ENCODE results near the gene ATP6V1B1.

Gene ATP6V1B1

DNA sequence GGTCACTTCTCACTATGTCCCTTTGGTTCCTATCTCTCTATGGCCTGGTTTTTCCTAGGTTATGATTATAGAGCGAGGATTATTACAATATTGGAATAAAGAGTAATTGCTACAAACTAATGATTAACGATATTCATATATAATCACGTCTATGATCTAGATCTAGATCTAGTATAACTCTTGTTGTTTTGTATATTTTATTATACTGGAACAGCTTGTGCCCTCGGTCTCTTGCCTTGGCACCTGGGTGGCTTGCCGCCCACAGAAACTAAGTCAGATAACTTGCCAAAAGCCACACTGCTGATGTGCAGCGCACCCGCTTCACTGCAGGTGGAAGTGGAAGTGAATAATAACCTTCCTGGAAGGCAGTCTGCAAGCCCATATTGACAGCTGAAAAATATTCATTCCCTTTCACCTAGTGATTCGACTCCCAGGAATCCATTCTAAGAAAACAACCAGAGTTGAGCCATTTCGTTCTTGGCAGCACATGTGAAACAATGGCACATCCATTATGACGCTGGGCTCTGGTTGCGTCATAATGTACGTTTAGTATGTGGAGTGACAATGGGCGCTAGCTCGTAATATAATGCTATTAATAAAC lies 42.0 kb downstream of the ATP6V1B1 start:
- H4K20me1 ChIP-seq (ENCODE audit: insufficient read depth, low read length, poor library complexity, severe bottlenecking), result no peaks in the 10 kb centered on the region
- H3K9me2 ChIP-seq (replicated peaks; ENCODE audit: low read depth, low read length), result no peaks in the 10 kb centered on the region
- H3F3A ChIP-seq (ENCODE audit: low read depth), result no peaks in the 10 kb centered on the region
- H3K4me3 ChIP-seq (ENCODE audit: low read length, poor library complexity, severe bottlenecking), result peak overlapping the region; percentile 84
- H3K79me2 ChIP-seq (ENCODE audit: insufficient read depth, low read length), result no peaks in the 10 kb centered on the region
- no peaks in the 10 kb centered on the region for H3K36me3 ChIP-seq (ENCODE audit: insufficient read depth, low read length)
- peaks cover 4% of the 10 kb centered on the region for H3K4me1 ChIP-seq (ENCODE audit: insufficient read depth, low read length, poor library complexity, severe bottlenecking)
- H3K4me2 ChIP-seq (ENCODE audit: low read depth, low read length, poor library complexity, severe bottlenecking), result peak overlapping the region; percentile 61
- no peaks in the 10 kb centered on the region for H3K27me3 ChIP-seq (ENCODE audit: insufficient read depth, low read length, poor library complexity, severe bottlenecking)
- no peaks in the 10 kb centered on the region for H3K9me3 ChIP-seq (ENCODE audit: insufficient read depth, low read depth, low read length)
- no peak overlapping the region for H2AFZ ChIP-seq (ENCODE audit: low read length)
- peak overlapping the region; percentile 67 for H3K9ac ChIP-seq (ENCODE audit: low read depth, low read length, poor library complexity, severe bottlenecking)
- TF ChIP-seq, protein P1, sequence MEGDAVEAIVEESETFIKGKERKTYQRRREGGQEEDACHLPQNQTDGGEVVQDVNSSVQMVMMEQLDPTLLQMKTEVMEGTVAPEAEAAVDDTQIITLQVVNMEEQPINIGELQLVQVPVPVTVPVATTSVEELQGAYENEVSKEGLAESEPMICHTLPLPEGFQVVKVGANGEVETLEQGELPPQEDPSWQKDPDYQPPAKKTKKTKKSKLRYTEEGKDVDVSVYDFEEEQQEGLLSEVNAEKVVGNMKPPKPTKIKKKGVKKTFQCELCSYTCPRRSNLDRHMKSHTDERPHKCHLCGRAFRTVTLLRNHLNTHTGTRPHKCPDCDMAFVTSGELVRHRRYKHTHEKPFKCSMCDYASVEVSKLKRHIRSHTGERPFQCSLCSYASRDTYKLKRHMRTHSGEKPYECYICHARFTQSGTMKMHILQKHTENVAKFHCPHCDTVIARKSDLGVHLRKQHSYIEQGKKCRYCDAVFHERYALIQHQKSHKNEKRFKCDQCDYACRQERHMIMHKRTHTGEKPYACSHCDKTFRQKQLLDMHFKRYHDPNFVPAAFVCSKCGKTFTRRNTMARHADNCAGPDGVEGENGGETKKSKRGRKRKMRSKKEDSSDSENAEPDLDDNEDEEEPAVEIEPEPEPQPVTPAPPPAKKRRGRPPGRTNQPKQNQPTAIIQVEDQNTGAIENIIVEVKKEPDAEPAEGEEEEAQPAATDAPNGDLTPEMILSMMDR (conservative IDR thresholded peaks at IDR 0.05; ENCODE audit: low read length), result peak; percentile 37
- TF ChIP-seq EZH2phosphoT487 (IDR thresholded peaks at IDR 0.05; ENCODE audit: borderline replicate concordance), result no peak

DNA sequence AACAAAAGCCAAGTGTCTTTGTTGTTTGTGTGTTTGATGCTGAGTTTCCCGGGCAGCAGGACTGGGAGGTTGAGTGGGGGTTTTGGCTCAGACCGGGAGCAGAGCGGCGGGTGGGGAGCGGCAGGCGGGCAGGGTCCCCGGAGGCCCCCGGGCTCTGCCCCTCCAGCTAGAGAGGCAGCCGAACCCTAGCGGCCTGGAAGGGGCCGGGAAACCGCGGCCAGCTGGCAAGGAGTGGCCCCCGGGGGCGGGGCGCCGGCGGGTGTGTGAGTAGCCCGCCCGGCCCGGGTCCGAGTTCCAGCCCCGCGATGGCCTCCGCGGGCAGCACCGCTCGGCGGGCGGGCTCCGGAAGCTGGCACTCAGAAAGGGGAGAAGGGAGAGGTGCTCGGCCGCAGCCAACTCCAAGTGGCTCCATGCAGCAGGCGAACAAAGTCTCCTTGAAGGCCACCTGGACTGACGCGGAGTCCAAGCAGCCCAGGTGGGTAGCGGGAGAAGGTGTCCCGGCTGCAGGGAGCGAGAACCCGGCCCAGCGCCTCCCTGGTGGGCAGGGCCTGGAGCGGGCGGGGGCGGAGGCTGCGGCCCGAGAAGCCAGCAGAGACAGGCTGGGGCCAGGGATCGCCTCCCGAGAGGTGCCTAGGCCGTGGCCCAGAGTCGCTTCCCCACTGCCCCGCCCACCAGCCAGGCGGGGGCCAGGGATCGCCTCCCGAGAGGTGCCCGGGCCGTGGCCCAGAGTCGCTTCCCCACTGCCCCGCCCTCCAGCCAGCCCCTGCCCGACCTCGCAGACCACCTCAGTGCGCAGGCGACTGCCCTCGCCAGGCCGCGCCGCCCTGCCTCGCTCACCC lies 42.9 kb downstream of the ATP6V1B1 start, which contains the start of gene ANKRD53:
TSS of gene ANKRD53 (plus strand) at position 290 of the 839 bp plus-strand sequence. CDS start at position 306, 16 bp downstream.
- Histone ChIP-seq H3K27me3 (ENCODE audit: insufficient read depth, low read length, poor library complexity, severe bottlenecking) (no peaks in the 10 kb centered on the region), H3K4me3 (ENCODE audit: low read length, poor library complexity, severe bottlenecking) (peak within 1 kb of the TSS; percentile 84), H3K9ac (ENCODE audit: low read depth, low read length, poor library complexity, severe bottlenecking) (peak within 1 kb of the TSS; percentile 67), H3K36me3 (ENCODE audit: insufficient read depth, low read length) (no peaks in the 10 kb centered on the region), H2AFZ (ENCODE audit: low read length) (no peak within 1 kb of the TSS), H3F3A (ENCODE audit: low read depth) (no peaks in the 10 kb centered on the region), H3K9me2 (replicated peaks; ENCODE audit: low read depth, low read length) (no peaks in the 10 kb centered on the region), H3K4me1 (ENCODE audit: insufficient read depth, low read length, poor library complexity, severe bottlenecking) (peaks cover 4% of the 10 kb centered on the region), H3K79me2 (ENCODE audit: insufficient read depth, low read length) (no peaks in the 10 kb centered on the region), H3K9me3 (ENCODE audit: insufficient read depth, low read depth, low read length) (no peaks in the 10 kb centered on the region), H3K4me2 (ENCODE audit: low read depth, low read length, poor library complexity, severe bottlenecking) (peak within 1 kb of the TSS; percentile 61), H4K20me1 (ENCODE audit: insufficient read depth, low read length, poor library complexity, severe bottlenecking) (no peaks in the 10 kb centered on the region)
- TF ChIP-seq, protein P1 (conservative IDR thresholded peaks at IDR 0.05; ENCODE audit: low read length), result no peak
- TF ChIP-seq EZH2phosphoT487 (IDR thresholded peaks at IDR 0.05; ENCODE audit: borderline replicate concordance), result no peak

DNA sequence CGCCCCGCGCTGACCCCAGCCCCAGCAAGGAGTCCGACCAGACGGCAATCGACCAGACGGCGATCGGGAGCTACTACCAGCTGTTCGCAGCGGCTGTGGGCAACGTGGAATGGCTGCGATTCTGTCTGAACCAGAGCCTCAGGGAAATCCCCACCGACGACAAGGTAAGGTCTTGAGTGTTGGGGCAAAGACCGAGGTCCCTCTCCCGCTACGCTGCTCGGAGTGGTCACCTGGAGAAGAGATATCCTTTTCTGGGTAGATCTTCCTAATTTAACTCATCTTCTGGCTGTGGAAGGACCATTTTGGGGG lies 43.4 kb downstream of the ATP6V1B1 start:
- no peak overlapping the region for H3K9ac ChIP-seq (ENCODE audit: low read depth, low read length, poor library complexity, severe bottlenecking)
- no peaks in the 10 kb centered on the region for H3F3A ChIP-seq (ENCODE audit: low read depth)
- no peaks in the 10 kb centered on the region for H3K9me2 ChIP-seq (replicated peaks; ENCODE audit: low read depth, low read length)
- H2AFZ ChIP-seq (ENCODE audit: low read length), result no peak overlapping the region
- no peaks in the 10 kb centered on the region for H4K20me1 ChIP-seq (ENCODE audit: insufficient read depth, low read length, poor library complexity, severe bottlenecking)
- H3K4me3 ChIP-seq (ENCODE audit: low read length, poor library complexity, severe bottlenecking), result no peak overlapping the region
- no peaks in the 10 kb centered on the region for H3K79me2 ChIP-seq (ENCODE audit: insufficient read depth, low read length)
- no peaks in the 10 kb centered on the region for H3K36me3 ChIP-seq (ENCODE audit: insufficient read depth, low read length)
- H3K9me3 ChIP-seq (ENCODE audit: insufficient read depth, low read depth, low read length), result no peaks in the 10 kb centered on the region
- H3K4me2 ChIP-seq (ENCODE audit: low read depth, low read length, poor library complexity, severe bottlenecking), result no peak overlapping the region
- peaks cover 4% of the 10 kb centered on the region for H3K4me1 ChIP-seq (ENCODE audit: insufficient read depth, low read length, poor library complexity, severe bottlenecking)
- H3K27me3 ChIP-seq (ENCODE audit: insufficient read depth, low read length, poor library complexity, severe bottlenecking), result no peaks in the 10 kb centered on the region
- TF ChIP-seq EZH2phosphoT487 (IDR thresholded peaks at IDR 0.05; ENCODE audit: borderline replicate concordance), result no peak
- TF ChIP-seq, protein P1 (conservative IDR thresholded peaks at IDR 0.05; ENCODE audit: low read length), result no peak

Data from Loucy (cell line).